HepG2 (cell line): Measurements from ENCODE around the gene UGT1A7. TPM values are rescaled to one million over a fixed set of nuclear protein-coding genes. Genes with fewer than 3 reads are reported as not detected.

Experiments
- CEBPG ChIP-seq: IDR thresholded peaks from 2 replicates; pipeline ENCODE4 v1.6.1; 2016
- DRAP1 ChIP-seq: IDR thresholded peaks from 2 replicates; pipeline ENCODE4 v1.6.1; 2016; ENCODE audit warnings: missing genetic modification reagents, missing compliant biosample characterization
- EED ChIP-seq: sonication (generic); formaldehyde crosslinking; IDR thresholded peaks from 2 replicates; pipeline ENCODE4 v1.5.0; 2020; ENCODE audit warnings: mild to moderate bottlenecking, missing genetic modification reagents
- ETV6 ChIP-seq: sonication (generic); formaldehyde crosslinking; conservative IDR thresholded peaks from 2 replicates; pipeline ENCODE4 v1.4.0; 2020; ENCODE audit warnings: missing genetic modification reagents
- FIP1L1 ChIP-seq: fragments of 200-400 bp; formaldehyde crosslinking; IDR thresholded peaks from 2 replicates; pipeline ENCODE4 v1.6.1; 2018; ENCODE audit warnings: low read depth, mild to moderate bottlenecking, low read length, moderate library complexity, borderline replicate concordance; ENCODE audit not compliant: insufficient read depth
- JUNB ChIP-seq: sonication (generic); formaldehyde crosslinking; IDR thresholded peaks from 2 replicates; pipeline ENCODE4 v1.8.0; 2022; ENCODE audit warnings: missing genetic modification reagents, mild to moderate bottlenecking, borderline replicate concordance
- PCBP1 ChIP-seq: fragments of 200-400 bp; formaldehyde crosslinking; IDR thresholded peaks from 2 replicates; pipeline ENCODE4 v1.6.1; 2017; ENCODE audit warnings: mild to moderate bottlenecking, low read depth, low read length, borderline replicate concordance
- TCF12 ChIP-seq, 2 experiments: fragments of 450-650 bp in 1 of 2; sonication (generic) in 1 of 2; formaldehyde crosslinking in 1 of 2; IDR thresholded peaks; 2 replicates each; pipeline versions ENCODE4 v1.6.1 to v1.8.0; 2017 to 2022; ENCODE audit warnings: antibody characterized with exemption in 1 of 2, mild to moderate bottlenecking in 1 of 2, missing genetic modification reagents in 1 of 2, moderate library complexity in 1 of 2
- ZHX2 ChIP-seq, 2 experiments: sonication (generic) in 1 of 2; formaldehyde crosslinking in 1 of 2; IDR thresholded peaks; 2 replicates each; pipeline versions ENCODE4 v1.6.1 to v1.9.0; 2014 to 2022; ENCODE audit warnings: antibody characterized with exemption in 1 of 2, borderline replicate concordance in 1 of 2, inconsistent platforms in 1 of 2, low read depth in 1 of 2, missing genetic modification reagents in 1 of 2
- polyA plus RNA-seq, 8 experiments: library from polyadenylated mRNA; depleted of rRNA in 3 of 8; stranded (reverse) in 7 of 8; unstranded in 1 of 8; fragments of >200 nt; fragmentation: Illumina TruSeq in 4 of 8; extraction: Trizol in 4 of 8; gene quantifications; 2 replicates each; pipeline versions ENCODE4 v1.2.1 to v1.2.3, GENCODE V29; 2011 to 2016; ENCODE audit warnings: low read depth in 4 of 8, missing spikeins in 1 of 8, mixed read lengths in 1 of 8; ENCODE audit not compliant: insufficient read depth in 1 of 8
- total RNA-seq, 5 experiments: library from RNA; depleted of rRNA; stranded (reverse); fragments of >200 nt; fragmentation: Illumina TruSeq; extraction: Trizol; gene quantifications; 2 replicates each; pipeline ENCODE4 v1.2.3, GENCODE V29; 2016; ENCODE audit warnings: low read depth in 1 of 5

UGT1A7 gene
- total and polyA plus RNA-seq, 2 of the 13 experiments (the other 11 are each of a cell fraction or from before 2014, with no cell fraction given): not detected

- no peak for TF ChIP-seq ZHX2 (IDR thresholded peaks at IDR 0.05; ENCODE audit: low read depth)
- TF ChIP-seq ZHX2 (CRISPR knock-in tag; IDR thresholded peaks at IDR 0.05; ENCODE audit: borderline replicate concordance): no peak
- TF ChIP-seq ETV6 (CRISPR knock-in tag): no peak
- no peak for TF ChIP-seq JUNB
- TF ChIP-seq FIP1L1: no peak
- TF ChIP-seq DRAP1 (CRISPR knock-in tag): no peak
- TF ChIP-seq PCBP1: no peak
- no peak for TF ChIP-seq CEBPG (CRISPR knock-in tag)
- no peak for TF ChIP-seq TCF12 (IDR thresholded peaks at IDR 0.05)
- no peak for TF ChIP-seq TCF12 (CRISPR knock-in tag; IDR thresholded peaks at IDR 0.05)
- TF ChIP-seq EED (CRISPR knock-in tag): no peak
- TF ChIP-seq, all 625 proteins: peak for 0
These were observed 129.4 kb downstream of the UGT1A7 start (continued) for GRCh38 chr2:233811087-233811486.
